Astrocyte (in vitro differentiated cells and primary cell): ENCODE results near the gene VDAC2.

Experiments used
- CTCF ChIP-seq: IDR thresholded peaks from 2 replicates; pipeline ENCODE4 v1.5.1; 2011; ENCODE audit warnings: low read depth, mild to moderate bottlenecking, inconsistent platforms, low read length, moderate library complexity; ENCODE audit not compliant: insufficient read depth
- EZH2 ChIP-seq: IDR thresholded peaks from 2 replicates; pipeline ENCODE4 v1.6.1; 2012; ENCODE audit warnings: mild to moderate bottlenecking, low read length, inconsistent platforms; ENCODE audit not compliant: insufficient read depth

GRCh38 chr10:75254739-75255138 lies 44.1 kb downstream of the VDAC2 start:
- no peak for TF ChIP-seq EZH2
- no peak for TF ChIP-seq CTCF
